H1 (cell line): ENCODE measurements around the gene TSC2.
"Not testable (repeated sequence)": the region's sequence is repeated elsewhere in the genome, so short reads cannot be mapped to it uniquely, and the experiment has no call there.

Experiments used
- MAFK ChIP-seq: IDR thresholded peaks from 2 replicates; pipeline ENCODE4 v1.6.1; 2012; ENCODE audit warnings: low read depth, mild to moderate bottlenecking, improper control_type of control experiment, low read length
- SIN3A ChIP-seq, 2 experiments: IDR thresholded peaks in 1 of 2; conservative IDR thresholded peaks in 1 of 2; 2 replicates each; pipeline ENCODE4 v1.6.1; 2011 to 2012; ENCODE audit warnings: low read length in 2 of 2, improper control_type of control experiment in 1 of 2, low read depth in 1 of 2, mild to moderate bottlenecking in 1 of 2
- ZNF274 ChIP-seq: IDR thresholded peaks from 2 replicates; pipeline ENCODE4 v1.7.0; 2012; ENCODE audit warnings: low read length, borderline replicate concordance; ENCODE audit errors: extremely low read depth
- TF ChIP-seq, protein P1 (sequence below): IDR thresholded peaks from 2 replicates; pipeline ENCODE4 v1.6.1; 2012; ENCODE audit warnings: inconsistent platforms
- TF ChIP-seq, protein P2 (sequence below), 3 experiments: IDR thresholded peaks; 1 replicate in 2 of 3; 2 replicates in 1 of 3; pipeline versions ENCODE4 v1.5.1 to v1.6.1; 2011; ENCODE audit warnings: low read length in 3 of 3, mild to moderate bottlenecking in 3 of 3, inconsistent platforms in 2 of 3, low read depth in 1 of 3, moderate library complexity in 1 of 3; ENCODE audit not compliant: insufficient read depth in 1 of 3; ENCODE audit errors: control extremely low read depth in 1 of 3

DNA sequence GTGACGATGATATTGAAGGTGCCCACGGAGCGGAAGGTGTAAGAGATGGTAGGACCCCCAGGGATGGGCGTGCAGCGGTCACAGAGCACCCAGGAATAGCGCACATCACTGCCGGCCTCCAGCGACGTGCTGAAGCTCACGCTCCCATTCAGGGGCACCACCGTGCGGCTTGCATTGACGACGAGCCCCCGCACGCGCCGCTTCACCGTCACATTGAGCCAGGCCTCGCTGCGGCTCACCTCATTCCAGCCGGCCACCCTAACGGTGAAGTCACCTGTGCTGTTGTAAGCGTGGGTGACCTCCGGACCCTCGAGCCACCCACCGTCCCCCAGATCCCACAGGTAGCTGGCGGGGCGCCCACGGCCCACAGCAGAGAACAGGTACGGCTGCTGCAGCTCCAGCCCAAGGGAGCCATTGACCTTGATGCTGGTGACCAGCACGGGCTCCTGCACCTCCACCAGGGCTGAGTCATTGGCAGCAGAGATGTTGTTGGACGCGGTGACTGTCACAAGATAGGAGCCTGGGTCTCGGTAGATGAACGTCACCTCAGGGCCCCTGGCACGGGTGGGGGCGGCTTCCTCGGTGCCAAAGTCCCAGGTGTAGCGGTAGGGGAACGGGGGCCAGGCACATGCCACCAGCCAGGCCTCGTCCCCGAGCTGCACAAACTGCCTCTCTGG, 62.7 kb downstream of the TSC2 start:
- TF ChIP-seq, protein P1, sequence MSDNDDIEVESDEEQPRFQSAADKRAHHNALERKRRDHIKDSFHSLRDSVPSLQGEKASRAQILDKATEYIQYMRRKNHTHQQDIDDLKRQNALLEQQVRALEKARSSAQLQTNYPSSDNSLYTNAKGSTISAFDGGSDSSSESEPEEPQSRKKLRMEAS, result not testable (repeated sequence)
- TF ChIP-seq, protein P2, sequence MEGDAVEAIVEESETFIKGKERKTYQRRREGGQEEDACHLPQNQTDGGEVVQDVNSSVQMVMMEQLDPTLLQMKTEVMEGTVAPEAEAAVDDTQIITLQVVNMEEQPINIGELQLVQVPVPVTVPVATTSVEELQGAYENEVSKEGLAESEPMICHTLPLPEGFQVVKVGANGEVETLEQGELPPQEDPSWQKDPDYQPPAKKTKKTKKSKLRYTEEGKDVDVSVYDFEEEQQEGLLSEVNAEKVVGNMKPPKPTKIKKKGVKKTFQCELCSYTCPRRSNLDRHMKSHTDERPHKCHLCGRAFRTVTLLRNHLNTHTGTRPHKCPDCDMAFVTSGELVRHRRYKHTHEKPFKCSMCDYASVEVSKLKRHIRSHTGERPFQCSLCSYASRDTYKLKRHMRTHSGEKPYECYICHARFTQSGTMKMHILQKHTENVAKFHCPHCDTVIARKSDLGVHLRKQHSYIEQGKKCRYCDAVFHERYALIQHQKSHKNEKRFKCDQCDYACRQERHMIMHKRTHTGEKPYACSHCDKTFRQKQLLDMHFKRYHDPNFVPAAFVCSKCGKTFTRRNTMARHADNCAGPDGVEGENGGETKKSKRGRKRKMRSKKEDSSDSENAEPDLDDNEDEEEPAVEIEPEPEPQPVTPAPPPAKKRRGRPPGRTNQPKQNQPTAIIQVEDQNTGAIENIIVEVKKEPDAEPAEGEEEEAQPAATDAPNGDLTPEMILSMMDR (IDR thresholded peaks at IDR 0.05; ENCODE audit: control extremely low read depth in 1 of 3, insufficient read depth in 1 of 3, low read depth in 1 of 3, low read length in 3 of 3), result not testable (repeated sequence)
- not testable (repeated sequence) for TF ChIP-seq ZNF274; MAFK; SIN3A (conservative IDR thresholded peaks at IDR 0.05 in 1 of 2, IDR thresholded peaks at IDR 0.05 in 1 of 2; ENCODE audit: low read depth in 1 of 2, low read length in 2 of 2)
